T-helper 2 cell treated with Interferon-gamma antibody and Interleukin-4, amounts not matched to agents 5 μg/mL and 100 μg/mL, for 36 hours (primary cell): ENCODE measurements around the gene CDC42SE2.

Source experiments
- DNase-seq: peaks from one replicate; pipeline ENCODE4 v3.0.0; 2021; ENCODE audit warnings: low spot score
- H3K27ac Mint-ChIP-seq: one replicate; pipeline ENCODE4 v1.8.0; 2021; ENCODE audit warnings: mild to moderate bottlenecking, mixed read lengths
- H3K27me3 Mint-ChIP-seq: one replicate; pipeline ENCODE4 v1.8.0; 2021; ENCODE audit warnings: low read depth, mixed read lengths
- H3K36me3 Mint-ChIP-seq: one replicate; pipeline ENCODE4 v1.8.0; 2021; ENCODE audit warnings: low read depth, mixed read lengths
- H3K4me1 Mint-ChIP-seq: one replicate; pipeline ENCODE4 v1.8.0; 2021; ENCODE audit warnings: low read depth, mixed read lengths
- H3K4me3 Mint-ChIP-seq: one replicate; pipeline ENCODE4 v1.8.0; 2022; ENCODE audit warnings: mild to moderate bottlenecking, moderate library complexity, mixed read lengths
- H3K9me3 Mint-ChIP-seq: one replicate; pipeline ENCODE4 v1.8.0; 2021; ENCODE audit warnings: mixed read lengths

The CDC42SE2 gene

DNA sequence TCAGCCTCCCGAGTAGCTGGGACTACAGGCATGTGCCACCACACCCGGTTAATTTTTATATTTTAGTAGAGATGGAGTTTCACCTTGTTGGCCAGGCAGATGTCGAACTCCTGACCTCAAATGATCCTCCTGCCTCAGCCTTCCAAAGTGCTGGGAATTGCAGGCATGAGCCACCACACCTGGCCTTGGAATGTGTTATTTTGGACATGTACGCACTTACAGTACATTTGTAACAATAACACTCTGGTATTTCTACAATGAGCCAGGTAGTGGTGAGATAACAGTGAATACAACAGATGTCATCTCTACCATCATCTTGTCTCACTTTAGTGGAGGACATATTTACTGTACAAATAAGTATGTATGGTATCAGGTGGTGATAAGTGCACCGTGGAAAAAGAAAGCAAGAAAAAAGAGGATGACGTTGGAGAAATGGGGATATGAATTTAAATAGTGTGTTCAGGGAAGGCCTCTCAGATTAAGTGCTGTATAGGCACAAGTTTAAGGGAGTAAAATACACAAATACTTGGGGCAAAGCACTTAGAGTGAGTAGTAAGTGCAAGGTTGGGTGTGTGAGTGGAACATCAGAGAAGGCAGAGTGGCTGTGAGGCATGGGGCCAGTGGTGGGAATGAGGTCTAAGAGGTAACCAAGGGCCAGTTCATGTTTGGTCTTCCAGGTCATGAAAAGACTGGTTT, 100.1 kb downstream of the CDC42SE2 start:
- Mint-ChIP-seq H3K4me1 (peaks cover 42% of the 10 kb centered on the region), H3K9me3 (peaks cover 5% of the 10 kb centered on the region), H3K27me3 (no peaks in the 10 kb centered on the region), H3K4me3 (peak overlapping the region; percentile 20), H3K36me3 (peaks cover 64% of the 10 kb centered on the region), H3K27ac (peak overlapping the region; percentile 83)
- no peak for DNase-seq

DNA sequence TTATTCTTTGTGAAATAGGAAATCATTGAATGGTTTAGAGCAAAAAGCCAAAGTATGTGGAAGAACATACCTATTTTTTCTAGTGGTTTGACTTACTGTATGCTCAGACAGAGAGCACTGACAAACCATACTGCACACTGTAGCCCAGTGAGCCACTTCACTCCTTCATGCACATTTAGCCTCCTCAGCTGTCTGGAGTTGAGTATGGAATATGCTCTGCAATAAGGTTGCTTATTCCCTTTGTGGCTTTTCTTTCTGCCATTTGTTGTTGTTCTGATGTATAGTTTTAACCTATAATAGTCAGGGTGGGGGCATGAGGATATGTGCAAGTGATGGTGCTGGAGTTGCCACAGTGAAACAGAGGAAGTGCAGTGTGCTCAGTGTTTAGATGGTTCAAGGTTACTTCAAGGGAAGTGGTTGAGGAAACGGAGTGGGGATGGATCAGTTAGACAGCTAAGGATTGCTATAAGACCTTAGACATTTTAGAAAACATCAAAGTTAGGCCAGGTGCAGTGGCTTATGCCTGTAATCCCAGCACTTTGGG, 100.7 kb downstream of the CDC42SE2 start:
- Mint-ChIP-seq H3K4me1 (peaks cover 47% of the 10 kb centered on the region), H3K36me3 (peaks cover 61% of the 10 kb centered on the region), H3K27ac (peak overlapping the region; percentile 83), H3K9me3 (peaks cover 5% of the 10 kb centered on the region), H3K27me3 (no peaks in the 10 kb centered on the region), H3K4me3 (peak overlapping the region; percentile 45)
- DNase-seq = no peak

- H3K4me1 Mint-ChIP-seq = peaks cover 61% of the 10 kb centered on the region
- H3K9me3 Mint-ChIP-seq = peaks cover 5% of the 10 kb centered on the region
- no peaks in the 10 kb centered on the region for H3K27me3 Mint-ChIP-seq
- peak overlapping the region; percentile 58 for H3K27ac Mint-ChIP-seq
- H3K4me3 Mint-ChIP-seq = peak overlapping the region; percentile 32
- peaks cover 61% of the 10 kb centered on the region for H3K36me3 Mint-ChIP-seq
- no peak for DNase-seq
Measured at GRCh38 chr5:131366428-131366827, 102.6 kb downstream of the CDC42SE2 start.

- H3K27me3 Mint-ChIP-seq = no peaks in the 10 kb centered on the region
- H3K4me3 Mint-ChIP-seq = peak overlapping the region; percentile 44
- peaks cover 5% of the 10 kb centered on the region for H3K9me3 Mint-ChIP-seq
- DNase-seq = no peak
- H3K4me1 Mint-ChIP-seq = peaks cover 62% of the 10 kb centered on the region
- peaks cover 60% of the 10 kb centered on the region for H3K36me3 Mint-ChIP-seq
- H3K27ac Mint-ChIP-seq = peak overlapping the region; percentile 61
Measured at GRCh38 chr5:131367219-131367860, 103.5 kb downstream of the CDC42SE2 start.

GRCh38 chr5:131368866-131369265, 105.0 kb downstream of the CDC42SE2 start:
- no peaks in the 10 kb centered on the region for H3K27me3 Mint-ChIP-seq
- peaks cover 67% of the 10 kb centered on the region for H3K36me3 Mint-ChIP-seq
- H3K9me3 Mint-ChIP-seq = peaks cover 5% of the 10 kb centered on the region
- H3K4me1 Mint-ChIP-seq = peaks cover 74% of the 10 kb centered on the region
- no peak overlapping the region for H3K4me3 Mint-ChIP-seq
- DNase-seq = no peak
- no peak overlapping the region for H3K27ac Mint-ChIP-seq

DNA sequence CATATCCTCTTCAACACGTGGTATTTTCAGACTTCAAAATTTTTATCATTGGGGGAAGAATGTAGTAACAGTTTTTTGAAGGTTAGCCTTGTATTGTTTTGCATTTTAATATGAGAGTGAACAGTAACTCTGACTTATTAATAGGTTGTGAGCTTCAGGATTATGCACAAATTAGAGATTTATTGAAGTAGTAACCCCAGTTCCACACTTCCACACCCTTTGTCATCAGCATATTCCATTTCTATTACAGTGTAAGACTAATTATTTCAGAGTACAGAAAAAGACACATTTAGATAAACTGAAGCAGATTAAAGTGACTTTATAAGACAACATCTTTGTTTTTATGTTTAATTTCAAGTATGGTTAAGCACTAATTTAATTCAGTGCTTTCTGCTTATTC, 105.7 kb downstream of the CDC42SE2 start:
- Mint-ChIP-seq H3K4me1 (peaks cover 71% of the 10 kb centered on the region), H3K36me3 (peaks cover 62% of the 10 kb centered on the region), H3K27ac (peak overlapping the region; percentile 17), H3K9me3 (peaks cover 5% of the 10 kb centered on the region), H3K27me3 (no peaks in the 10 kb centered on the region), H3K4me3 (no peak overlapping the region)
- DNase-seq = no peak

- no peaks in the 10 kb centered on the region for H3K27me3 Mint-ChIP-seq
- peaks cover 63% of the 10 kb centered on the region for H3K36me3 Mint-ChIP-seq
- H3K4me3 Mint-ChIP-seq = peak overlapping the region; percentile 3
- peaks cover 5% of the 10 kb centered on the region for H3K9me3 Mint-ChIP-seq
- H3K27ac Mint-ChIP-seq = peak overlapping the region; percentile 85
- no peak for DNase-seq
- H3K4me1 Mint-ChIP-seq = peaks cover 78% of the 10 kb centered on the region
Measured at GRCh38 chr5:131371835-131372234, 108.0 kb downstream of the CDC42SE2 start.

- Mint-ChIP-seq H3K4me3 (peak overlapping the region; percentile 62), H3K27ac (peak overlapping the region; percentile 85), H3K4me1 (peaks cover 79% of the 10 kb centered on the region), H3K27me3 (no peaks in the 10 kb centered on the region), H3K36me3 (peaks cover 60% of the 10 kb centered on the region), H3K9me3 (no peaks in the 10 kb centered on the region)
- DNase-seq = no peak
Measured at GRCh38 chr5:131373265-131373664, 109.4 kb downstream of the CDC42SE2 start.

GRCh38 chr5:131375351-131375750, 111.5 kb downstream of the CDC42SE2 start:
- H3K4me1 Mint-ChIP-seq = peaks cover 73% of the 10 kb centered on the region
- H3K9me3 Mint-ChIP-seq = no peaks in the 10 kb centered on the region
- DNase-seq = no peak
- no peaks in the 10 kb centered on the region for H3K27me3 Mint-ChIP-seq
- H3K27ac Mint-ChIP-seq = peak overlapping the region; percentile 62
- peaks cover 51% of the 10 kb centered on the region for H3K36me3 Mint-ChIP-seq
- peak overlapping the region; percentile 3 for H3K4me3 Mint-ChIP-seq

- H3K27me3 Mint-ChIP-seq = no peaks in the 10 kb centered on the region
- H3K4me3 Mint-ChIP-seq = peak overlapping the region; percentile 13
- H3K27ac Mint-ChIP-seq = peak overlapping the region; percentile 90
- H3K9me3 Mint-ChIP-seq = no peaks in the 10 kb centered on the region
- DNase-seq = no peak
- peaks cover 46% of the 10 kb centered on the region for H3K36me3 Mint-ChIP-seq
- H3K4me1 Mint-ChIP-seq = peaks cover 73% of the 10 kb centered on the region
Measured at GRCh38 chr5:131377346-131377745, 113.5 kb downstream of the CDC42SE2 start.

- DNase-seq = no peak
- Mint-ChIP-seq H3K27ac (peak overlapping the region; percentile 90), H3K9me3 (no peaks in the 10 kb centered on the region), H3K4me1 (peaks cover 74% of the 10 kb centered on the region), H3K4me3 (peak overlapping the region; percentile 48), H3K27me3 (no peaks in the 10 kb centered on the region), H3K36me3 (peaks cover 47% of the 10 kb centered on the region)
Measured at GRCh38 chr5:131377785-131378325, 114.0 kb downstream of the CDC42SE2 start.

GRCh38 chr5:131378721-131379541, 115.1 kb downstream of the CDC42SE2 start:
- peaks cover 73% of the 10 kb centered on the region for H3K4me1 Mint-ChIP-seq
- peaks cover 45% of the 10 kb centered on the region for H3K36me3 Mint-ChIP-seq
- H3K27ac Mint-ChIP-seq = peak overlapping the region; percentile 94
- DNase-seq = no peak
- peak overlapping the region; percentile 68 for H3K4me3 Mint-ChIP-seq
- no peaks in the 10 kb centered on the region for H3K27me3 Mint-ChIP-seq
- H3K9me3 Mint-ChIP-seq = no peaks in the 10 kb centered on the region

- peak overlapping the region; percentile 94 for H3K27ac Mint-ChIP-seq
- H3K9me3 Mint-ChIP-seq = no peaks in the 10 kb centered on the region
- DNase-seq = peak; percentile 68
- H3K36me3 Mint-ChIP-seq = peaks cover 47% of the 10 kb centered on the region
- H3K27me3 Mint-ChIP-seq = no peaks in the 10 kb centered on the region
- peak overlapping the region; percentile 68 for H3K4me3 Mint-ChIP-seq
- H3K4me1 Mint-ChIP-seq = peaks cover 76% of the 10 kb centered on the region
Measured at GRCh38 chr5:131379723-131380122, 115.9 kb downstream of the CDC42SE2 start.
